ENCODE results near the gene DNAH10. TPM values are rescaled to one million over a fixed set of nuclear protein-coding genes. Genes with fewer than 3 reads are reported as not detected.

The DNAH10 gene
- total RNA-seq, 1 experiment from 2014 or later = 0.09 TPM

DNA sequence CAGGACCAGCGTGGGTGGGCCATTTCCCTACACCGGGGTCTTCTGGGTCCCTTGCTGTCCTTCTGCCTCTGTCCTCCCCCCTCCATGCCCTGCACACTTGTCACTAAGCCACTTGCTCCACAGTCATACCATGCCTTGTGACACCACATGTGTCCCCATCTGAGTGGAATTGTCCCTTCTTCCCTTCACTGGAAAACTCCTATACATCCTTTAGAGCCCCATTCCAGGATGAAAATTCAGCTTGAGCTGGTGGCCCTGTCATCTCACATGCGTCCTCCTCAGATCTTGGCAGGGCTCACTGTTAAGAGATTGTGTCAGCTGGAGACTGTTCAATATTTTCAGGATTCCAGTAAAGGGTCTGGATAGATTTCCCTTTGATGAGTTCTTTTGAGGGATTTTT, 87.4 kb downstream of the DNAH10 start:
- no peaks in the 10 kb centered on the region for H3K36me3 Mint-ChIP-seq
- no peak overlapping the region for H3K4me3 Mint-ChIP-seq
- peaks cover 2% of the 10 kb centered on the region for H3K27me3 Mint-ChIP-seq (ENCODE audit: low read depth)
- ChIA-PET CTCF (no interaction called here), POLR2A (no interaction called here)
- TF ChIP-seq TEAD1 (CRISPR knock-in tag; IDR thresholded peaks at IDR 0.05) (no peak), RELA (CRISPR knock-in tag; IDR thresholded peaks at IDR 0.05; ENCODE audit: borderline replicate concordance) (no peak), PRDM15 (CRISPR knock-in tag; IDR thresholded peaks at IDR 0.05) (no peak), ZNF232 (CRISPR knock-in tag; IDR thresholded peaks at IDR 0.05) (no peak), MLX (CRISPR knock-in tag; IDR thresholded peaks at IDR 0.05) (no peak), ZNF512 (CRISPR knock-in tag; IDR thresholded peaks at IDR 0.05; ENCODE audit: borderline replicate concordance) (no peak), SP1 (CRISPR knock-in tag; conservative IDR thresholded peaks at IDR 0.05) (no peak), NFE2L1 (CRISPR knock-in tag; IDR thresholded peaks at IDR 0.05) (no peak)
- TF ChIP-seq, protein P1, sequence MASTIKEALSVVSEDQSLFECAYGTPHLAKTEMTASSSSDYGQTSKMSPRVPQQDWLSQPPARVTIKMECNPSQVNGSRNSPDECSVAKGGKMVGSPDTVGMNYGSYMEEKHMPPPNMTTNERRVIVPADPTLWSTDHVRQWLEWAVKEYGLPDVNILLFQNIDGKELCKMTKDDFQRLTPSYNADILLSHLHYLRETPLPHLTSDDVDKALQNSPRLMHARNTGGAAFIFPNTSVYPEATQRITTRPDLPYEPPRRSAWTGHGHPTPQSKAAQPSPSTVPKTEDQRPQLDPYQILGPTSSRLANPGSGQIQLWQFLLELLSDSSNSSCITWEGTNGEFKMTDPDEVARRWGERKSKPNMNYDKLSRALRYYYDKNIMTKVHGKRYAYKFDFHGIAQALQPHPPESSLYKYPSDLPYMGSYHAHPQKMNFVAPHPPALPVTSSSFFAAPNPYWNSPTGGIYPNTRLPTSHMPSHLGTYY (CRISPR knock-in tag; IDR thresholded peaks at IDR 0.05) = no peak
- TF ChIP-seq, protein P2, sequence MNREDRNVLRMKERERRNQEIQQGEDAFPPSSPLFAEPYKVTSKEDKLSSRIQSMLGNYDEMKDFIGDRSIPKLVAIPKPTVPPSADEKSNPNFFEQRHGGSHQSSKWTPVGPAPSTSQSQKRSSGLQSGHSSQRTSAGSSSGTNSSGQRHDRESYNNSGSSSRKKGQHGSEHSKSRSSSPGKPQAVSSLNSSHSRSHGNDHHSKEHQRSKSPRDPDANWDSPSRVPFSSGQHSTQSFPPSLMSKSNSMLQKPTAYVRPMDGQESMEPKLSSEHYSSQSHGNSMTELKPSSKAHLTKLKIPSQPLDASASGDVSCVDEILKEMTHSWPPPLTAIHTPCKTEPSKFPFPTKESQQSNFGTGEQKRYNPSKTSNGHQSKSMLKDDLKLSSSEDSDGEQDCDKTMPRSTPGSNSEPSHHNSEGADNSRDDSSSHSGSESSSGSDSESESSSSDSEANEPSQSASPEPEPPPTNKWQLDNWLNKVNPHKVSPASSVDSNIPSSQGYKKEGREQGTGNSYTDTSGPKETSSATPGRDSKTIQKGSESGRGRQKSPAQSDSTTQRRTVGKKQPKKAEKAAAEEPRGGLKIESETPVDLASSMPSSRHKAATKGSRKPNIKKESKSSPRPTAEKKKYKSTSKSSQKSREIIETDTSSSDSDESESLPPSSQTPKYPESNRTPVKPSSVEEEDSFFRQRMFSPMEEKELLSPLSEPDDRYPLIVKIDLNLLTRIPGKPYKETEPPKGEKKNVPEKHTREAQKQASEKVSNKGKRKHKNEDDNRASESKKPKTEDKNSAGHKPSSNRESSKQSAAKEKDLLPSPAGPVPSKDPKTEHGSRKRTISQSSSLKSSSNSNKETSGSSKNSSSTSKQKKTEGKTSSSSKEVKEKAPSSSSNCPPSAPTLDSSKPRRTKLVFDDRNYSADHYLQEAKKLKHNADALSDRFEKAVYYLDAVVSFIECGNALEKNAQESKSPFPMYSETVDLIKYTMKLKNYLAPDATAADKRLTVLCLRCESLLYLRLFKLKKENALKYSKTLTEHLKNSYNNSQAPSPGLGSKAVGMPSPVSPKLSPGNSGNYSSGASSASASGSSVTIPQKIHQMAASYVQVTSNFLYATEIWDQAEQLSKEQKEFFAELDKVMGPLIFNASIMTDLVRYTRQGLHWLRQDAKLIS (CRISPR knock-in tag; IDR thresholded peaks at IDR 0.05; ENCODE audit: borderline replicate concordance) = no peak
- ATAC-seq = no peak
- H3K9me3 Mint-ChIP-seq = no peaks in the 10 kb centered on the region
- no peak for DNase-seq (ENCODE audit: low spot score)
- H3K27ac Mint-ChIP-seq = no peak overlapping the region
- no peaks in the 10 kb centered on the region for H3K4me1 Mint-ChIP-seq

GRCh38 chr12:123850246-123851134, 88.4 kb downstream of the DNAH10 start:
- Mint-ChIP-seq H3K4me3 (no peak overlapping the region), H3K27ac (no peak overlapping the region), H3K9me3 (no peaks in the 10 kb centered on the region), H3K27me3 (ENCODE audit: low read depth) (peaks cover 2% of the 10 kb centered on the region), H3K4me1 (no peaks in the 10 kb centered on the region), H3K36me3 (no peaks in the 10 kb centered on the region)
- DNase-seq (ENCODE audit: low spot score) (no peak), ATAC-seq (no peak)
- ChIA-PET POLR2A (no interaction called here), CTCF (interaction anchor here (1.1 to 1.4 kb wide), 2 partner anchors 9 to 182 kb away, joined by 4 to 5 read pairs; no protein-coding TSS in a partner anchor)
- TF ChIP-seq ZNF232 (CRISPR knock-in tag; IDR thresholded peaks at IDR 0.05) = no peak
- TF ChIP-seq ZNF317 (CRISPR knock-in tag; IDR thresholded peaks at IDR 0.05; ENCODE audit: borderline replicate concordance, low read depth) = no peak
- TF ChIP-seq ETV6 (CRISPR knock-in tag; IDR thresholded peaks at IDR 0.05) = no peak
- no peak for TF ChIP-seq RELA (CRISPR knock-in tag; IDR thresholded peaks at IDR 0.05; ENCODE audit: borderline replicate concordance)
- TF ChIP-seq HMGA2 (CRISPR knock-in tag; IDR thresholded peaks at IDR 0.05) = no peak
- TF ChIP-seq, protein P3, sequence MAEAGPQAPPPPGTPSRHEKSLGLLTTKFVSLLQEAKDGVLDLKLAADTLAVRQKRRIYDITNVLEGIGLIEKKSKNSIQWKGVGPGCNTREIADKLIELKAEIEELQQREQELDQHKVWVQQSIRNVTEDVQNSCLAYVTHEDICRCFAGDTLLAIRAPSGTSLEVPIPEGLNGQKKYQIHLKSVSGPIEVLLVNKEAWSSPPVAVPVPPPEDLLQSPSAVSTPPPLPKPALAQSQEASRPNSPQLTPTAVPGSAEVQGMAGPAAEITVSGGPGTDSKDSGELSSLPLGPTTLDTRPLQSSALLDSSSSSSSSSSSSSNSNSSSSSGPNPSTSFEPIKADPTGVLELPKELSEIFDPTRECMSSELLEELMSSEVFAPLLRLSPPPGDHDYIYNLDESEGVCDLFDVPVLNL (CRISPR knock-in tag; IDR thresholded peaks at IDR 0.05; ENCODE audit: borderline replicate concordance, low read depth) = no peak
- TF ChIP-seq SOX15 (CRISPR knock-in tag; IDR thresholded peaks at IDR 0.05) = no peak
- no peak for TF ChIP-seq GRHL2 (CRISPR knock-in tag; IDR thresholded peaks at IDR 0.05; ENCODE audit: insufficient replicate concordance, severe bottlenecking)
- no peak for TF ChIP-seq FOXK1 (CRISPR knock-in tag; IDR thresholded peaks at IDR 0.05)
- no peak for TF ChIP-seq NFYB (CRISPR knock-in tag; conservative IDR thresholded peaks at IDR 0.05; ENCODE audit: low read depth)
- no peak for TF ChIP-seq SMAD3 (CRISPR knock-in tag; IDR thresholded peaks at IDR 0.05; ENCODE audit: borderline replicate concordance)
- TF ChIP-seq ZNF219 (CRISPR knock-in tag; IDR thresholded peaks at IDR 0.05; ENCODE audit: borderline replicate concordance) = no peak
